Measurements from ENCODE around the gene IL15RA.
"Not testable (repeated sequence)": the region's sequence is repeated elsewhere in the genome, so short reads cannot be mapped to it uniquely, and the experiment has no call there.

Gene IL15RA

GRCh38 chr10:5924889-5925288 is 52.5 kb downstream of the IL15RA start:
- no peak for DNase-seq (ENCODE audit: low spot score)

GRCh38 chr10:5921746-5922145 is 55.6 kb downstream of the IL15RA start:
- DNase-seq (ENCODE audit: low spot score), result no peak

- DNase-seq (ENCODE audit: low spot score), result no peak
Measured at GRCh38 chr10:5919568-5919967, 57.8 kb downstream of the IL15RA start.

GRCh38 chr10:5918763-5919162 is 58.6 kb downstream of the IL15RA start:
- DNase-seq (ENCODE audit: low spot score), result no peak

- no peak for DNase-seq (ENCODE audit: low spot score)
Measured at GRCh38 chr10:5917305-5917704, 60.0 kb downstream of the IL15RA start.

- no peak for DNase-seq (ENCODE audit: low spot score)
Measured at GRCh38 chr10:5915451-5915850, 61.9 kb downstream of the IL15RA start.

GRCh38 chr10:5913736-5914135 is 63.6 kb downstream of the IL15RA start:
- DNase-seq (ENCODE audit: low spot score), result no peak

- no peak for DNase-seq (ENCODE audit: low spot score)
Measured at GRCh38 chr10:5911670-5912069, 65.7 kb downstream of the IL15RA start.

GRCh38 chr10:5910323-5911100 is 66.8 kb downstream of the IL15RA start:
- no peak for DNase-seq (ENCODE audit: low spot score)

GRCh38 chr10:5908676-5909075 is 68.7 kb downstream of the IL15RA start:
- DNase-seq (ENCODE audit: low spot score), result not testable (repeated sequence)

- DNase-seq (ENCODE audit: low spot score), result no peak
Measured at GRCh38 chr10:5906651-5907050, 70.7 kb downstream of the IL15RA start.

- DNase-seq (ENCODE audit: low spot score), result no peak
Measured at GRCh38 chr10:5905854-5906507, 71.4 kb downstream of the IL15RA start.

- DNase-seq (ENCODE audit: low spot score), result no peak
Measured at GRCh38 chr10:5904227-5904626, 73.1 kb downstream of the IL15RA start.

GRCh38 chr10:5903563-5903962 is 73.8 kb downstream of the IL15RA start:
- no peak for DNase-seq (ENCODE audit: low spot score)

GRCh38 chr10:5902511-5903274 is 74.7 kb downstream of the IL15RA start:
- DNase-seq (ENCODE audit: low spot score), result no peak

Data from LoVo (cell line).